SK-N-SH treated with all-trans-retinoic acid at 6 μM for 48 hours (cell line): ENCODE measurements around the gene WWC2.

Experiments used
- ARNTL ChIP-seq: fragments of 450-650 bp; formaldehyde crosslinking; IDR thresholded peaks from 2 replicates; pipeline ENCODE4 v1.5.0; 2020; ENCODE audit warnings: low read depth, mild to moderate bottlenecking, moderate library complexity, borderline replicate concordance
- CSDC2 ChIP-seq: fragments of 250-450 bp; sonication (Bioruptor Pico); IDR thresholded peaks from 2 replicates; pipeline ENCODE4 v1.5.0; 2020; ENCODE audit warnings: mild to moderate bottlenecking, moderate library complexity
- ESRRG ChIP-seq: fragments of 250-450 bp; sonication (Bioruptor Pico); IDR thresholded peaks from 2 replicates; pipeline ENCODE4 v1.6.1; 2021; ENCODE audit warnings: mild to moderate bottlenecking
- PPARA ChIP-seq: fragments of 250-450 bp; sonication (Bioruptor Pico); IDR thresholded peaks from 2 replicates; pipeline ENCODE4 v1.5.0; 2020; ENCODE audit warnings: mild to moderate bottlenecking, borderline replicate concordance
- SNAI2 ChIP-seq: fragments of 250-450 bp; sonication (Bioruptor Pico); IDR thresholded peaks from 2 replicates; pipeline ENCODE4 v1.5.0; 2020; ENCODE audit warnings: mild to moderate bottlenecking, moderate library complexity
- TOX ChIP-seq: fragments of 250-450 bp; sonication (Bioruptor Pico); IDR thresholded peaks from 2 replicates; pipeline ENCODE4 v1.8.0; 2021; ENCODE audit warnings: mild to moderate bottlenecking, moderate library complexity, borderline replicate concordance
- ZC3H10 ChIP-seq: fragments of 250-450 bp; sonication (Bioruptor Pico); IDR thresholded peaks from 2 replicates; pipeline ENCODE4 v1.5.1; 2021; ENCODE audit warnings: mild to moderate bottlenecking, moderate library complexity
- ZNF565 ChIP-seq: fragments of 450-650 bp; formaldehyde crosslinking; conservative IDR thresholded peaks from 2 replicates; pipeline ENCODE4 v1.5.0; 2020; ENCODE audit warnings: low read depth, mild to moderate bottlenecking, moderate library complexity
- ZNF70 ChIP-seq: fragments of 450-650 bp; formaldehyde crosslinking; IDR thresholded peaks from 2 replicates; pipeline ENCODE4 v1.5.0; 2020; ENCODE audit warnings: mild to moderate bottlenecking, moderate library complexity
- ZNF8 ChIP-seq: fragments of 450-650 bp; formaldehyde crosslinking; IDR thresholded peaks from 2 replicates; pipeline ENCODE4 v1.5.0; 2020; ENCODE audit warnings: mild to moderate bottlenecking, moderate library complexity
- TF ChIP-seq, protein P1 (sequence below): fragments of 250-450 bp; sonication (Bioruptor Pico); IDR thresholded peaks from 2 replicates; pipeline ENCODE4 v1.8.0; 2020; ENCODE audit warnings: mild to moderate bottlenecking, moderate library complexity, borderline replicate concordance
- TF ChIP-seq, protein P2 (sequence below): fragments of 250-450 bp; sonication (Bioruptor Pico); IDR thresholded peaks from 2 replicates; pipeline ENCODE4 v1.5.0; 2020; ENCODE audit warnings: mild to moderate bottlenecking, moderate library complexity

DNA sequence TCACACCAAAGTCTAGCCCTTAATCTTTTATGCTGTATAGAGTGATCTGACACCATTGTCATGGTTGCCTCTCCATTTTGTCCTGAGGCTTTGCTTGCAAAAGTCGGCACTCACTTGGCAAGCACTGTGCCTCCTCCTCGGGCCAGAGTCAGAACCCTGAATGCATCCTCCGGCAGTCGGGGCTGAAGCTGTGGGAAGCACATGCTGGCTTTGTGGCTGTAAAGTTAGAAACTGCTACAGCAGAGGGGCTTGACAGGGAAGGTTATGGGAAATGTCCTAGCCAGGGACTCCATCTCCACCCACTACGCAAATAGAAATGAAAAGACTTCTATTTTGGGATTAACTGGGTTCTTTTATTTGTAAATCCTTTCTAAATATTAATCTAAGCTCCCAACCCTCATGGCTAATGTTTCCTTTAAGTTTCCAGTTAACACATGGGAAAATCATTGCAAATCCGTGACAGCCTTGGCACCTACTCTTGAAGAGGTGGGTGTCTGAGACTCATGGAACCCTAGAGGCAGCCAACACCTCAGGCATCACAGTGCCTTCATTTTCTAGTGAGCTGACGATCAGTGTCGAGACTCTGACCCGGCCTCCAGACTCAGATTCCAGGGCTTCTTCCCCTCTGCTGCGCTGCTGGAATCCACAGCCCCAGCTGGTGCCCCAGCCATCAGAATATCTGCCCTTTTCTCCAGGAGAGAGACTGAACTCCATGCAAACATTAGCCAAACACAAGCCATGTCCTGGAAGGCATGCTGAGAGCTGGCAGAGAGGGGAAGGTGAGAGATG, 231.1 kb downstream of the WWC2 start:
- TF ChIP-seq ZC3H10 (CRISPR knock-in tag) (no peak), CSDC2 (no peak), ZNF70 (no peak), ZNF565 (CRISPR knock-in tag) (no peak), ESRRG (CRISPR knock-in tag) (no peak), SNAI2 (no peak), ZNF8 (no peak), TOX (CRISPR knock-in tag) (no peak), PPARA (CRISPR knock-in tag) (no peak), ARNTL (CRISPR knock-in tag) (no peak)
- TF ChIP-seq, protein P1, sequence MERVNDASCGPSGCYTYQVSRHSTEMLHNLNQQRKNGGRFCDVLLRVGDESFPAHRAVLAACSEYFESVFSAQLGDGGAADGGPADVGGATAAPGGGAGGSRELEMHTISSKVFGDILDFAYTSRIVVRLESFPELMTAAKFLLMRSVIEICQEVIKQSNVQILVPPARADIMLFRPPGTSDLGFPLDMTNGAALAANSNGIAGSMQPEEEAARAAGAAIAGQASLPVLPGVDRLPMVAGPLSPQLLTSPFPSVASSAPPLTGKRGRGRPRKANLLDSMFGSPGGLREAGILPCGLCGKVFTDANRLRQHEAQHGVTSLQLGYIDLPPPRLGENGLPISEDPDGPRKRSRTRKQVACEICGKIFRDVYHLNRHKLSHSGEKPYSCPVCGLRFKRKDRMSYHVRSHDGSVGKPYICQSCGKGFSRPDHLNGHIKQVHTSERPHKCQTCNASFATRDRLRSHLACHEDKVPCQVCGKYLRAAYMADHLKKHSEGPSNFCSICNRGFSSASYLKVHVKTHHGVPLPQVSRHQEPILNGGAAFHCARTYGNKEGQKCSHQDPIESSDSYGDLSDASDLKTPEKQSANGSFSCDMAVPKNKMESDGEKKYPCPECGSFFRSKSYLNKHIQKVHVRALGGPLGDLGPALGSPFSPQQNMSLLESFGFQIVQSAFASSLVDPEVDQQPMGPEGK (CRISPR knock-in tag): no peak
- TF ChIP-seq, protein P2, sequence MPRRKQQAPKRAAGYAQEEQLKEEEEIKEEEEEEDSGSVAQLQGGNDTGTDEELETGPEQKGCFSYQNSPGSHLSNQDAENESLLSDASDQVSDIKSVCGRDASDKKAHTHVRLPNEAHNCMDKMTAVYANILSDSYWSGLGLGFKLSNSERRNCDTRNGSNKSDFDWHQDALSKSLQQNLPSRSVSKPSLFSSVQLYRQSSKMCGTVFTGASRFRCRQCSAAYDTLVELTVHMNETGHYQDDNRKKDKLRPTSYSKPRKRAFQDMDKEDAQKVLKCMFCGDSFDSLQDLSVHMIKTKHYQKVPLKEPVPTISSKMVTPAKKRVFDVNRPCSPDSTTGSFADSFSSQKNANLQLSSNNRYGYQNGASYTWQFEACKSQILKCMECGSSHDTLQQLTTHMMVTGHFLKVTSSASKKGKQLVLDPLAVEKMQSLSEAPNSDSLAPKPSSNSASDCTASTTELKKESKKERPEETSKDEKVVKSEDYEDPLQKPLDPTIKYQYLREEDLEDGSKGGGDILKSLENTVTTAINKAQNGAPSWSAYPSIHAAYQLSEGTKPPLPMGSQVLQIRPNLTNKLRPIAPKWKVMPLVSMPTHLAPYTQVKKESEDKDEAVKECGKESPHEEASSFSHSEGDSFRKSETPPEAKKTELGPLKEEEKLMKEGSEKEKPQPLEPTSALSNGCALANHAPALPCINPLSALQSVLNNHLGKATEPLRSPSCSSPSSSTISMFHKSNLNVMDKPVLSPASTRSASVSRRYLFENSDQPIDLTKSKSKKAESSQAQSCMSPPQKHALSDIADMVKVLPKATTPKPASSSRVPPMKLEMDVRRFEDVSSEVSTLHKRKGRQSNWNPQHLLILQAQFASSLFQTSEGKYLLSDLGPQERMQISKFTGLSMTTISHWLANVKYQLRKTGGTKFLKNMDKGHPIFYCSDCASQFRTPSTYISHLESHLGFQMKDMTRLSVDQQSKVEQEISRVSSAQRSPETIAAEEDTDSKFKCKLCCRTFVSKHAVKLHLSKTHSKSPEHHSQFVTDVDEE (CRISPR knock-in tag): no peak
